Panc1 (cell line): ENCODE data around the gene MAP3K15. TPM values are rescaled to one million over a fixed set of nuclear protein-coding genes. Genes with fewer than 3 reads are reported as not detected.

Source experiments
- ATAC-seq: fragments of 200-7000 bp; cut with Tn5 transposase; 2 replicates; pipeline ENCODE4 v1.9.1; 2020; ENCODE audit warnings: mild to moderate bottlenecking, moderate library complexity
- BruUV-seq: library from RNA; stranded (reverse); fragments of 400-500 nt; replicated peaks from 2 replicates; lab custom pipeline; 2021; lab: Mats Ljungman, UMichigan
- CTCF ChIA-PET: fragments of 300-600 bp; sonication (Branson Sonifier 250); formaldehyde crosslinking; loops from one replicate; lab custom pipeline; 2022; ENCODE audit warnings: antibody characterized with exemption; lab: Charles Lee
- POLR2A ChIA-PET: fragments of 300-600 bp; sonication (Branson Sonifier 250); formaldehyde crosslinking; loops from one replicate; lab custom pipeline; 2022; ENCODE audit warnings: antibody characterized with exemption; lab: Charles Lee
- DNase-seq: peaks from one replicate; pipeline ENCODE4 v3.0.0-alpha.2; 2010; ENCODE audit warnings: low read depth, low spot score
- H3K27ac ChIP-seq: 2 replicates; pipeline ENCODE4 v1.5.1; 2011; ENCODE audit warnings: mild to moderate bottlenecking, low read length, inconsistent platforms
- H3K27me3 ChIP-seq: fragments of 200-500 bp; sonication (Bioruptor generic); 2 replicates; pipeline ENCODE4 v1.6.0; 2014; ENCODE audit warnings: low read length, inconsistent platforms; ENCODE audit not compliant: control insufficient read depth, insufficient read depth
- H3K36me3 ChIP-seq: fragments of 200-500 bp; sonication (Bioruptor generic); 2 replicates; pipeline ENCODE4 v1.5.1; 2014; ENCODE audit warnings: inconsistent platforms, mild to moderate bottlenecking, low read length, moderate library complexity; ENCODE audit not compliant: control insufficient read depth, insufficient read depth
- H3K4me1 ChIP-seq: 2 replicates; pipeline ENCODE4 v1.5.1; 2011; ENCODE audit warnings: inconsistent platforms, mild to moderate bottlenecking, low read length, moderate library complexity; ENCODE audit not compliant: control insufficient read depth, insufficient read depth
- H3K4me3 ChIP-seq, 2 experiments: 2 replicates each; pipeline ENCODE4 v1.5.1; 2011 to 2012; ENCODE audit warnings: low read depth in 2 of 2, low read length in 2 of 2, mild to moderate bottlenecking in 2 of 2, inconsistent platforms in 1 of 2, moderate library complexity in 1 of 2
- H3K9me3 ChIP-seq: fragments of 200-500 bp; sonication (Bioruptor generic); 2 replicates; pipeline ENCODE4 v1.5.1; 2014; ENCODE audit warnings: low read depth, mild to moderate bottlenecking, inconsistent platforms, low read length, moderate library complexity; ENCODE audit not compliant: control insufficient read depth, insufficient read depth
- CTCF ChIP-seq: fragments of 450-650 bp; IDR thresholded peaks from 2 replicates; pipeline ENCODE4 v1.5.1; 2017; ENCODE audit warnings: mild to moderate bottlenecking
- POLR2AphosphoS5 ChIP-seq: IDR thresholded peaks from 2 replicates; pipeline ENCODE4 v1.6.1; 2012; ENCODE audit warnings: mild to moderate bottlenecking, low read depth, low read length, moderate library complexity
- SIN3A ChIP-seq: IDR thresholded peaks from 2 replicates; pipeline ENCODE4 v1.6.1; 2012; ENCODE audit warnings: low read depth, mild to moderate bottlenecking, low read length, moderate library complexity, borderline replicate concordance; ENCODE audit not compliant: insufficient read depth
- TCF7L2 ChIP-seq: IDR thresholded peaks from 2 replicates; pipeline ENCODE4 v1.6.1; 2011; ENCODE audit warnings: mild to moderate bottlenecking, low read depth, low read length, inconsistent platforms
- in situ Hi-C: cut with HindIII; loops from 2 replicates; pipeline ENCODE4 v1.10.0; 2016; ENCODE audit warnings: low sequenced_read_pairs, low pct_unique_long_range_greater_than_20kb
- intact Hi-C: fragments of 100-400 bp; cut with micrococcal nuclease; formaldehyde crosslinking; loops from one replicate; pipeline ENCODE4 v1.10.0; 2022; ENCODE audit not compliant: unreplicated experiment
- total RNA-seq: library from RNA; stranded (reverse); gene quantifications from one replicate; pipeline ENCODE4 v1.2.1, GENCODE V29; 2021; ENCODE audit not compliant: unreplicated experiment
- TF ChIP-seq, protein P1 (sequence below), 2 experiments: IDR thresholded peaks; 2 replicates each; pipeline ENCODE4 v1.6.1; 2011 to 2012; ENCODE audit warnings: low read depth in 2 of 2, control low read depth in 1 of 2, low read length in 1 of 2, mild to moderate bottlenecking in 1 of 2, moderate library complexity in 1 of 2; ENCODE audit not compliant: insufficient read depth in 1 of 2

The MAP3K15 gene
- total RNA-seq, 1 experiment from 2014 or later: 4.9 TPM

- BruUV-seq: no TSS peak
- Histone ChIP-seq H3K27me3 (no peaks in the 10 kb centered on the region), H3K27ac (no peak overlapping the region), H3K4me3 (no peak overlapping the region), H3K4me1 (no peaks in the 10 kb centered on the region), H3K9me3 (no peaks in the 10 kb centered on the region), H3K36me3 (no peaks in the 10 kb centered on the region)
- CTCF ChIA-PET: no interaction called here
- TF ChIP-seq TCF7L2: no peak
- TF ChIP-seq POLR2AphosphoS5: no peak
- TF ChIP-seq, protein P1, sequence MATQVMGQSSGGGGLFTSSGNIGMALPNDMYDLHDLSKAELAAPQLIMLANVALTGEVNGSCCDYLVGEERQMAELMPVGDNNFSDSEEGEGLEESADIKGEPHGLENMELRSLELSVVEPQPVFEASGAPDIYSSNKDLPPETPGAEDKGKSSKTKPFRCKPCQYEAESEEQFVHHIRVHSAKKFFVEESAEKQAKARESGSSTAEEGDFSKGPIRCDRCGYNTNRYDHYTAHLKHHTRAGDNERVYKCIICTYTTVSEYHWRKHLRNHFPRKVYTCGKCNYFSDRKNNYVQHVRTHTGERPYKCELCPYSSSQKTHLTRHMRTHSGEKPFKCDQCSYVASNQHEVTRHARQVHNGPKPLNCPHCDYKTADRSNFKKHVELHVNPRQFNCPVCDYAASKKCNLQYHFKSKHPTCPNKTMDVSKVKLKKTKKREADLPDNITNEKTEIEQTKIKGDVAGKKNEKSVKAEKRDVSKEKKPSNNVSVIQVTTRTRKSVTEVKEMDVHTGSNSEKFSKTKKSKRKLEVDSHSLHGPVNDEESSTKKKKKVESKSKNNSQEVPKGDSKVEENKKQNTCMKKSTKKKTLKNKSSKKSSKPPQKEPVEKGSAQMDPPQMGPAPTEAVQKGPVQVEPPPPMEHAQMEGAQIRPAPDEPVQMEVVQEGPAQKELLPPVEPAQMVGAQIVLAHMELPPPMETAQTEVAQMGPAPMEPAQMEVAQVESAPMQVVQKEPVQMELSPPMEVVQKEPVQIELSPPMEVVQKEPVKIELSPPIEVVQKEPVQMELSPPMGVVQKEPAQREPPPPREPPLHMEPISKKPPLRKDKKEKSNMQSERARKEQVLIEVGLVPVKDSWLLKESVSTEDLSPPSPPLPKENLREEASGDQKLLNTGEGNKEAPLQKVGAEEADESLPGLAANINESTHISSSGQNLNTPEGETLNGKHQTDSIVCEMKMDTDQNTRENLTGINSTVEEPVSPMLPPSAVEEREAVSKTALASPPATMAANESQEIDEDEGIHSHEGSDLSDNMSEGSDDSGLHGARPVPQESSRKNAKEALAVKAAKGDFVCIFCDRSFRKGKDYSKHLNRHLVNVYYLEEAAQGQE (IDR thresholded peaks at IDR 0.05; ENCODE audit: insufficient read depth in 1 of 2, low read depth in 2 of 2, low read length in 1 of 2): no peak
- TF ChIP-seq CTCF: no peak
- TF ChIP-seq SIN3A: no peak
- POLR2A ChIA-PET: no interaction called here
- intact Hi-C loops: no loop called here
- no peak for ATAC-seq
- no peak for DNase-seq
- in situ Hi-C loops: no loop called here
Observed at GRCh38 chrX:19403696-19404095, 111.6 kb downstream of the MAP3K15 start.

- Histone ChIP-seq H3K9me3 (no peaks in the 10 kb centered on the region), H3K27ac (no peak overlapping the region), H3K4me1 (no peaks in the 10 kb centered on the region), H3K36me3 (no peaks in the 10 kb centered on the region), H3K27me3 (no peaks in the 10 kb centered on the region), H3K4me3 (no peak overlapping the region)
- in situ Hi-C loops: no loop called here
- no peak for DNase-seq
- intact Hi-C loops: no loop called here
- ChIA-PET CTCF (no interaction called here), POLR2A (no interaction called here)
- ATAC-seq: no peak
- TF ChIP-seq CTCF (no peak), TCF7L2 (no peak), POLR2AphosphoS5 (no peak), SIN3A (no peak)
- TF ChIP-seq, protein P1 (IDR thresholded peaks at IDR 0.05; ENCODE audit: insufficient read depth in 1 of 2, low read depth in 2 of 2, low read length in 1 of 2): no peak
- BruUV-seq: no TSS peak
Observed at GRCh38 chrX:19392703-19393102, 122.6 kb downstream of the MAP3K15 start.
